Measurements from ENCODE around the gene ZNF175. TPM values are rescaled to one million over a fixed set of nuclear protein-coding genes. Genes with fewer than 3 reads are reported as not detected.

ZNF175 gene
- total and polyA plus RNA-seq, 12 donors = 1.6 to 9.6 (median 8.1) TPM

- no peak for ATAC-seq
- Histone ChIP-seq H3K27me3 (peaks cover 0 to 40% (median 38%) of the 10 kb centered on the region in 7 donors), H3K36me3 (peaks cover 0 to under 1% (median 0%) of the 10 kb centered on the region in 9 donors), H3K4me1 (peaks cover 0 to 17% (median 11%) of the 10 kb centered on the region in 9 donors), H3K27ac (no peak overlapping the region), H3K4me3 (no peak overlapping the region), H3K9me3 (no peaks in the 10 kb centered on the region)
- DNase-seq = no peak
- WGBS, 2 donors = 77 to 79% methylated on average over 4 of the region's 4 CpGs
- intact Hi-C loops (cut with DNase I) = no loop called here
- no peak for TF ChIP-seq CTCF (IDR thresholded peaks at IDR 0.05)
These were observed 3.5 kb upstream of the ZNF175 start for GRCh38 chr19:51567583-51567982.

- no peaks in the 10 kb centered on the region for H3K9me3 ChIP-seq
- H3K27me3 ChIP-seq = peaks cover 0 to 37% (median 31%) of the 10 kb centered on the region in 7 donors
- ATAC-seq (no peak), DNase-seq (no peak)
- H3K4me3 ChIP-seq = no peak overlapping the region
- H3K27ac ChIP-seq = no peak overlapping the region
- no peak for TF ChIP-seq CTCF (IDR thresholded peaks at IDR 0.05)
- intact Hi-C loops (cut with DNase I) = no loop called here
- WGBS, 2 donors = 85 to 89% methylated on average over 1 of the region's 1 CpG
- peaks cover 0 to 26% (median 17%) of the 10 kb centered on the region in 9 donors for H3K4me1 ChIP-seq
- H3K36me3 ChIP-seq = peaks cover 0 to 10% (median 0%) of the 10 kb centered on the region in 9 donors
These were observed 2.6 kb upstream of the ZNF175 start for GRCh38 chr19:51568456-51568855.

- ATAC-seq (peak in 2 of 8 donors; percentile 8 to 31), DNase-seq (no peak)
- no peak for TF ChIP-seq CTCF (IDR thresholded peaks at IDR 0.05)
- Histone ChIP-seq H3K9me3 (no peaks in the 10 kb centered on the region), H3K4me1 (peaks cover 0 to 26% (median 17%) of the 10 kb centered on the region in 9 donors), H3K4me3 (peak overlapping the region; percentile 50 to 80 (median 68)), H3K36me3 (peaks cover 0 to 41% (median 6%) of the 10 kb centered on the region in 9 donors), H3K27ac (peak overlapping the region in 8 of 10 donors; percentile 20 to 73 (median 68)), H3K27me3 (peaks cover 0 to 16% (median 5%) of the 10 kb centered on the region in 7 donors)
- WGBS, 2 donors = 6 to 7% methylated on average over 8 of the region's 8 CpGs
- intact Hi-C loops (cut with DNase I) = loop anchor here in 3 of 10 donors (1.0 kb wide), 1 partner anchor 23 kb away; no protein-coding TSS in a partner anchor
These were observed 516 bp downstream of the ZNF175 start for GRCh38 chr19:51571599-51571998.

GRCh38 chr19:51572410-51572809 is 1.3 kb downstream of the ZNF175 start:
- 64 to 65% methylated on average over 3 of the region's 3 CpGs for WGBS, 2 donors
- Histone ChIP-seq H3K27me3 (peaks cover 0 to 11% (median 3%) of the 10 kb centered on the region in 7 donors), H3K4me1 (peaks cover 0 to 26% (median 17%) of the 10 kb centered on the region in 9 donors), H3K4me3 (peak overlapping the region in 6 of 10 donors; percentile 67 to 80 (median 72)), H3K27ac (no peak overlapping the region), H3K9me3 (no peaks in the 10 kb centered on the region), H3K36me3 (peaks cover 0 to 49% (median 6%) of the 10 kb centered on the region in 9 donors)
- no peak for ATAC-seq
- intact Hi-C loops (cut with DNase I) = no loop called here
- TF ChIP-seq CTCF (IDR thresholded peaks at IDR 0.05) = no peak
- DNase-seq = no peak

Measured in heart right ventricle (tissue), 16 donors.